ENCODE results near the gene DMD. TPM values are rescaled to one million over a fixed set of nuclear protein-coding genes. Genes with fewer than 3 reads are reported as not detected.

The DMD gene
- total RNA-seq, 1 donor from 2014 or later: 1.7 TPM

- Mint-ChIP-seq H3K9me3 (ENCODE audit: unreplicated experiment) (no peaks in the 10 kb centered on the region), H3K4me3 (ENCODE audit: unreplicated experiment) (no peak overlapping the region), H3K27ac (ENCODE audit: unreplicated experiment) (no peak overlapping the region), H3K36me3 (ENCODE audit: unreplicated experiment) (no peaks in the 10 kb centered on the region), H3K27me3 (ENCODE audit: unreplicated experiment) (no peaks in the 10 kb centered on the region), H3K4me1 (ENCODE audit: low read depth, unreplicated experiment) (no peaks in the 10 kb centered on the region)
- TF ChIP-seq, protein P1, sequence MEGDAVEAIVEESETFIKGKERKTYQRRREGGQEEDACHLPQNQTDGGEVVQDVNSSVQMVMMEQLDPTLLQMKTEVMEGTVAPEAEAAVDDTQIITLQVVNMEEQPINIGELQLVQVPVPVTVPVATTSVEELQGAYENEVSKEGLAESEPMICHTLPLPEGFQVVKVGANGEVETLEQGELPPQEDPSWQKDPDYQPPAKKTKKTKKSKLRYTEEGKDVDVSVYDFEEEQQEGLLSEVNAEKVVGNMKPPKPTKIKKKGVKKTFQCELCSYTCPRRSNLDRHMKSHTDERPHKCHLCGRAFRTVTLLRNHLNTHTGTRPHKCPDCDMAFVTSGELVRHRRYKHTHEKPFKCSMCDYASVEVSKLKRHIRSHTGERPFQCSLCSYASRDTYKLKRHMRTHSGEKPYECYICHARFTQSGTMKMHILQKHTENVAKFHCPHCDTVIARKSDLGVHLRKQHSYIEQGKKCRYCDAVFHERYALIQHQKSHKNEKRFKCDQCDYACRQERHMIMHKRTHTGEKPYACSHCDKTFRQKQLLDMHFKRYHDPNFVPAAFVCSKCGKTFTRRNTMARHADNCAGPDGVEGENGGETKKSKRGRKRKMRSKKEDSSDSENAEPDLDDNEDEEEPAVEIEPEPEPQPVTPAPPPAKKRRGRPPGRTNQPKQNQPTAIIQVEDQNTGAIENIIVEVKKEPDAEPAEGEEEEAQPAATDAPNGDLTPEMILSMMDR (IDR thresholded peaks at IDR 0.05; ENCODE audit: partially characterized antibody, unreplicated experiment): no peak
- DNase-seq: no peak
These were observed 524.0 kb downstream of the DMD start for GRCh38 chrX:32687379-32687778.

DNA sequence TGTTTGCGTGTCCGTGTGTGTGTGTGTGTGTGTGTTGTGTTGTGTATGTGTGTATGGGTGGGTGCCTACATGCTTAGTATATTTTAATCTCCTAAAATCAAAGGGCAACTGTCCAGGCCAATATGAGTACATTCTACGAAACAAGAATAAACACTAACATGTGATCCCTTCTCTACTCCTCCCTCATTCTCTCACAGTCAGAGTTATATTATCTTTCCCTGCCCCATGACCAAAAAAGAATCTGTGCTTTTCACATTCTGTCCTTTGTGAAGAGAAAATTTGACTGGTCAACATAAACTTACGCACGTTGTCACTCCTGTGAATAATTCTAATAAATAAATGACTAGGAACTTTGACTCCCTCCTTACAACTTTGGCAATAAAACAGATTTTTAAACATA, 532.9 kb downstream of the DMD start:
- H3K9me3 Mint-ChIP-seq (ENCODE audit: unreplicated experiment): no peaks in the 10 kb centered on the region
- H3K4me1 Mint-ChIP-seq (ENCODE audit: low read depth, unreplicated experiment): no peaks in the 10 kb centered on the region
- TF ChIP-seq, protein P1 (IDR thresholded peaks at IDR 0.05; ENCODE audit: partially characterized antibody, unreplicated experiment): no peak
- no peak overlapping the region for H3K27ac Mint-ChIP-seq (ENCODE audit: unreplicated experiment)
- H3K27me3 Mint-ChIP-seq (ENCODE audit: unreplicated experiment): no peaks in the 10 kb centered on the region
- no peaks in the 10 kb centered on the region for H3K36me3 Mint-ChIP-seq (ENCODE audit: unreplicated experiment)
- H3K4me3 Mint-ChIP-seq (ENCODE audit: unreplicated experiment): no peak overlapping the region
- no peak for DNase-seq

DNA sequence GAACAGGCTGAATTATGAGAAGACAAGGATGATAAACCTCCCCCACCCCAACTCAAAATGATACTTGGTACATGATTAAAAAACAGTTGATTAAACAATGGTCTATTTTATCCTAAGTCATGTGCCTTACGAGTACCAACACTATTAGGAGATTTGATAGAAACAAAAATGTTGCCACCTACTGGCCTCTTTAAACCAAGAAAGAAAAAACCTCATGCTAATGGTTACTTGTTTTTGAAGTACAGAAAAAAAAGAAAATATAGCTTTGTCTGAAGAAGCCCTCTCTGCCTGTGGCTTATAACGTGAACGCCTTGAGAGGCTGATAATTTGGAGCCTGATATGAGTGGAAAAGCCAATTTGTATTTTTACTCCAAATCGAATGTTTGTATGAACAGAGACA, 538.2 kb downstream of the DMD start:
- Mint-ChIP-seq H3K4me3 (ENCODE audit: unreplicated experiment) (no peak overlapping the region), H3K9me3 (ENCODE audit: unreplicated experiment) (no peaks in the 10 kb centered on the region), H3K36me3 (ENCODE audit: unreplicated experiment) (no peaks in the 10 kb centered on the region), H3K27ac (ENCODE audit: unreplicated experiment) (no peak overlapping the region), H3K27me3 (ENCODE audit: unreplicated experiment) (no peaks in the 10 kb centered on the region), H3K4me1 (ENCODE audit: low read depth, unreplicated experiment) (no peaks in the 10 kb centered on the region)
- DNase-seq: no peak
- TF ChIP-seq, protein P1 (IDR thresholded peaks at IDR 0.05; ENCODE audit: partially characterized antibody, unreplicated experiment): no peak

DNA sequence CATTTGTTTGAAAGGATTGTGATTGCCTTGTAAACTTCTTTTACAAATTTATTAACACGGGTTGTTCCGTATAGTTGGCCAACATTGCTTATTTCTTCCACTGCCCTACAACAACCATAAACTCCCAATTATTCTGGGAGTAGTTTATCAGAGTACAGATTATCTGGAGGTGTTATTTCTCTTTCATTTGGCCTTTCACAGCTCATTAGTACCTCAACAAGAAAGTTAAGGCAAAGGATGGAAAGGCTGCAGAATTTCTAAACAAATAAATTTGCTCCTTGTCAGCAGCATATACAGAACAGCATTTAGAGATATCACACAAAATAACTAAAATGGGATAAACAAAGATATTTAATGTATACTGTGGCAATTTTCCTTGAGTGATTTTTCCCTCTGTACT, 548.8 kb downstream of the DMD start:
- Mint-ChIP-seq H3K4me3 (ENCODE audit: unreplicated experiment) (no peak overlapping the region), H3K27ac (ENCODE audit: unreplicated experiment) (no peak overlapping the region), H3K9me3 (ENCODE audit: unreplicated experiment) (no peaks in the 10 kb centered on the region), H3K27me3 (ENCODE audit: unreplicated experiment) (no peaks in the 10 kb centered on the region), H3K4me1 (ENCODE audit: low read depth, unreplicated experiment) (no peaks in the 10 kb centered on the region), H3K36me3 (ENCODE audit: unreplicated experiment) (no peaks in the 10 kb centered on the region)
- no peak for DNase-seq
- TF ChIP-seq, protein P1 (IDR thresholded peaks at IDR 0.05; ENCODE audit: partially characterized antibody, unreplicated experiment): no peak

DNA sequence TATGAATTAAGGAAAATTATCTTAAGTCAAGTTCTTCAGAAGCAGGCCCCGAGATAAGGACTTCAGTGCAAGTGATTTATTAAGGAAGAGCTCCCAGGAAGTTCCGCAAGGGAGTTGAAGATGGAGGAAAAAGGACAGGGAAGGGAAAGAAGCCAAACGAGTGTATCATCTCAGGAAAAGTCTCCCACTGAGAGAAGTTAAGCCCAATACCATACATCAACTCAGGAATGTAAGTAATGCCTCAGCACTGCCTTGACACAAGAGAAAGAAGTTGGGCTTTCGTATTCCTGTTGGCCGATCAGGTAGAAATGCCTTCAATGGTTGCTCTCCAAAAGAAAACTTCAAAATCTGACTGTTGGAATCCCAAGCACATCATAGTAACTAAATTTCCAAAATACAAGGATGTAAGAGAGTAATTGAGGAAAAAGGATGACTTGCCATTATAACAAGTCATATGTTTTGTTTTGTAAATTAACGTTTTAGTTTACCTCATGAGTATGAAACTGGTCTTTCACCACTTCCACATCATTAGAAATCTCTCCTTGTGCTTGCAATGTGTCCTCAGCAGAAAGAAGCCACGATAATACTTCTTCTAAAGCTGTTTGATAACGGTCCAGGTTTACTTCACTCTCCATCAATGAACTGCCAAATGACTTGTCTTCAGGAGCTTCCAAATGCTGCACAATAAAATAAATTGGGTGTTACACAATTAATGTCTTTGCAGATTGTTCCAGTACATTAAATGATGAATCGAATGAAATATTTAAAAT, 566.7 kb downstream of the DMD start:
- no peak for DNase-seq
- no peaks in the 10 kb centered on the region for H3K9me3 Mint-ChIP-seq (ENCODE audit: unreplicated experiment)
- H3K4me3 Mint-ChIP-seq (ENCODE audit: unreplicated experiment): no peak overlapping the region
- no peaks in the 10 kb centered on the region for H3K27me3 Mint-ChIP-seq (ENCODE audit: unreplicated experiment)
- H3K27ac Mint-ChIP-seq (ENCODE audit: unreplicated experiment): no peak overlapping the region
- H3K4me1 Mint-ChIP-seq (ENCODE audit: low read depth, unreplicated experiment): no peaks in the 10 kb centered on the region
- no peaks in the 10 kb centered on the region for H3K36me3 Mint-ChIP-seq (ENCODE audit: unreplicated experiment)
- TF ChIP-seq, protein P1 (IDR thresholded peaks at IDR 0.05; ENCODE audit: partially characterized antibody, unreplicated experiment): no peak
